Mesenchymal stem cell (in vitro differentiated cells and primary cell): ENCODE results near the gene RIOX2.
A peak's percentile ranks its signal among the peaks of the same experiment; 100 is the strongest.

Experiments
- DNase-seq: peaks from one replicate; pipeline ENCODE4 v3.0.0-alpha.2; 2013
- H2AFZ ChIP-seq: one replicate; pipeline ENCODE4 v1.6.1; 2013; ENCODE audit warnings: low read depth, mild to moderate bottlenecking, control low read depth, inconsistent platforms, low read length, moderate library complexity
- H2AK5ac ChIP-seq: 2 replicates; pipeline ENCODE4 v1.6.1; 2013; ENCODE audit warnings: low read length, moderate library complexity, mild to moderate bottlenecking, inconsistent platforms; ENCODE audit not compliant: severe bottlenecking
- H2BK120ac ChIP-seq: one replicate; pipeline ENCODE4 v1.6.1; 2013; ENCODE audit warnings: low read depth, mild to moderate bottlenecking, inconsistent platforms, low read length, moderate library complexity
- H2BK12ac ChIP-seq, 2 experiments: one replicate each; pipeline ENCODE4 v1.6.1; 2013; ENCODE audit warnings: inconsistent platforms in 2 of 2, low read length in 2 of 2, mild to moderate bottlenecking in 2 of 2, moderate library complexity in 2 of 2, control low read depth in 1 of 2
- H2BK15ac ChIP-seq: one replicate; pipeline ENCODE4 v1.6.1; 2013; ENCODE audit warnings: mild to moderate bottlenecking, low read depth, inconsistent platforms; ENCODE audit not compliant: poor library complexity, severe bottlenecking
- H2BK5ac ChIP-seq: 2 replicates; pipeline ENCODE4 v1.6.1; 2013; ENCODE audit warnings: low read depth, mild to moderate bottlenecking, low read length, control low read depth, inconsistent platforms; ENCODE audit not compliant: poor library complexity, severe bottlenecking
- H3K14ac ChIP-seq, 2 experiments: one replicate each; pipeline ENCODE4 v1.6.1; 2013; ENCODE audit warnings: inconsistent platforms in 2 of 2, low read length in 2 of 2, control low read depth in 1 of 2, mild to moderate bottlenecking in 1 of 2, moderate library complexity in 1 of 2
- H3K18ac ChIP-seq, 2 experiments: one replicate each; pipeline ENCODE4 v1.6.1; 2013; ENCODE audit warnings: inconsistent platforms in 2 of 2, low read length in 2 of 2, control low read depth in 1 of 2, low read depth in 1 of 2, mild to moderate bottlenecking in 1 of 2
- H3K23ac ChIP-seq, 2 experiments: one replicate each; pipeline ENCODE4 v1.6.1; 2013; ENCODE audit warnings: inconsistent platforms in 2 of 2, low read length in 2 of 2, mild to moderate bottlenecking in 2 of 2, moderate library complexity in 2 of 2, control low read depth in 1 of 2
- H3K27ac ChIP-seq: 2 replicates; pipeline ENCODE4 v1.5.1; 2013; ENCODE audit warnings: mild to moderate bottlenecking, moderate library complexity, low read length, control low read depth, inconsistent platforms; ENCODE audit not compliant: poor library complexity, severe bottlenecking
- H3K27me3 ChIP-seq, 2 experiments: 2 replicates each; pipeline versions ENCODE4 v1.6.1 to v1.7.0; 2013; ENCODE audit warnings: low read length in 2 of 2, mild to moderate bottlenecking in 2 of 2, moderate library complexity in 2 of 2, control low read depth in 1 of 2, inconsistent platforms in 1 of 2; ENCODE audit not compliant: control insufficient read depth in 1 of 2, insufficient read depth in 1 of 2
- H3K36me3 ChIP-seq, 2 experiments: 2 replicates each; pipeline versions ENCODE4 v1.6.1 to v1.7.0; 2013; ENCODE audit warnings: low read length in 2 of 2, control low read depth in 1 of 2, inconsistent platforms in 1 of 2, low read depth in 1 of 2, mild to moderate bottlenecking in 1 of 2; ENCODE audit not compliant: insufficient read depth in 2 of 2, control insufficient read depth in 1 of 2
- H3K4ac ChIP-seq, 2 experiments: one replicate each; pipeline ENCODE4 v1.6.1; 2013; ENCODE audit warnings: inconsistent platforms in 2 of 2, low read length in 2 of 2, mild to moderate bottlenecking in 2 of 2, moderate library complexity in 2 of 2, control low read depth in 1 of 2, low read depth in 1 of 2
- H3K4me1 ChIP-seq: 2 replicates; pipeline ENCODE4 v1.6.1; 2013; ENCODE audit warnings: low read depth, low read length, control low read depth; ENCODE audit not compliant: control insufficient read depth, insufficient read depth
- H3K4me2 ChIP-seq: 2 replicates; pipeline ENCODE4 v1.6.1; 2013; ENCODE audit warnings: low read length, mild to moderate bottlenecking, inconsistent platforms; ENCODE audit not compliant: poor library complexity, severe bottlenecking
- H3K4me3 ChIP-seq, 2 experiments: 2 replicates each; pipeline versions ENCODE4 v1.5.1 to v1.7.0; 2013; ENCODE audit warnings: low read length in 2 of 2, mild to moderate bottlenecking in 2 of 2, control low read depth in 1 of 2, low read depth in 1 of 2; ENCODE audit not compliant: insufficient read depth in 1 of 2
- H3K79me1 ChIP-seq: replicated peaks from 2 replicates; pipeline ENCODE4 v1.6.1; 2013; ENCODE audit warnings: mild to moderate bottlenecking, control low read depth, low read length, inconsistent platforms; ENCODE audit not compliant: poor library complexity, severe bottlenecking
- H3K9ac ChIP-seq: 2 replicates; pipeline ENCODE4 v1.7.0; 2013; ENCODE audit warnings: mild to moderate bottlenecking, low read length, moderate library complexity
- H3K9me3 ChIP-seq: 2 replicates; pipeline ENCODE4 v1.7.0; 2013; ENCODE audit warnings: mild to moderate bottlenecking, low read length; ENCODE audit not compliant: control insufficient read depth
- H4K8ac ChIP-seq: one replicate; pipeline ENCODE4 v1.6.1; 2013; ENCODE audit warnings: inconsistent platforms, mild to moderate bottlenecking, low read length, moderate library complexity
- H4K91ac ChIP-seq: one replicate; pipeline ENCODE4 v1.6.1; 2013; ENCODE audit warnings: mild to moderate bottlenecking, low read length, inconsistent platforms
- WGBS: methylation state at CpG from one replicate; pipeline ENCODE4 v1.1.7; 2013; ENCODE audit warnings: mixed read lengths; 5-methylcytosine and 5-hydroxymethylcytosine counted together

The RIOX2 gene

DNA sequence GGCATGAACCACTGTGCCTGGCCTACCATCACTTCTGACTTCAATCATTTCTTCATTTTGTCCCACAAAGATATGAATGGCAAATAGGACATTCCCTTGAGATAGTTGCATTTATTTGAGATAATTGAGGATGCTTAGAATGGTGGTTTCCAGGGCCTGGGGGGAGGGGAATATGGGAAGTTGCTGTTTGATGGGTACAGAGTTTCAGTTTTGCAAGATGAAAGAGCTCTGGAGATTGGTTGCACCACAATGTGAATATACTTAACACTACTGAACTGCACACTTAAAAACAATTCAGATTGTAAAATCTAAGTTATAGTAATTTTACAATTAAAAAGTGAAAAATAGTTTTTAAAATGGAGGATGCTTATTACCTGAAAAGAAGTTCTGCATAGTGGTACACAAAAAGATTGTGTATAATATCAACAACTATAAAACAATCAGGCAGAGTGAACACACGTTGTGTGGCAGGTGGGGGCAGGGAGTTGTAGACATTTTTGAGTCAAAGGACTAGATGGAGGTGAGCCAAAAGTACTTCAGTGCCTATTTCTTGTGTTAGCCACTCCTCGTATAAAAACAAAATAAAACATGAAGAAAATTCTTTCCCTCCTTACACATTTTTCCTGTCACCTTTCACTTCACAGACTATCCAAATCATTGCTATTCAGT lies 18.5 kb upstream of the RIOX2 start:
- Histone ChIP-seq H2BK5ac (no peak overlapping the region), H2AFZ (no peak overlapping the region), H2AK5ac (no peak overlapping the region), H4K91ac (no peak overlapping the region), H2BK12ac (no peak overlapping the region), H3K27me3 (peaks cover 0 to 7% of the 10 kb centered on the region in 2 experiments), H3K23ac (no peak overlapping the region), H4K8ac (no peak overlapping the region), H3K27ac (no peak overlapping the region), H3K4me2 (no peak overlapping the region), H3K79me1 (no peaks in the 10 kb centered on the region), H3K4me1 (no peaks in the 10 kb centered on the region), H3K4me3 (no peak overlapping the region), H3K9ac (no peak overlapping the region), H3K18ac (no peak overlapping the region), H3K4ac (no peak overlapping the region), H2BK15ac (no peak overlapping the region), H3K36me3 (no peaks in the 10 kb centered on the region), H3K9me3 (no peaks in the 10 kb centered on the region), H3K14ac (no peak overlapping the region), H2BK120ac (no peak overlapping the region)
- 100% methylated on average over 1 of the region's 2 CpGs for WGBS
- no peak for DNase-seq

DNA sequence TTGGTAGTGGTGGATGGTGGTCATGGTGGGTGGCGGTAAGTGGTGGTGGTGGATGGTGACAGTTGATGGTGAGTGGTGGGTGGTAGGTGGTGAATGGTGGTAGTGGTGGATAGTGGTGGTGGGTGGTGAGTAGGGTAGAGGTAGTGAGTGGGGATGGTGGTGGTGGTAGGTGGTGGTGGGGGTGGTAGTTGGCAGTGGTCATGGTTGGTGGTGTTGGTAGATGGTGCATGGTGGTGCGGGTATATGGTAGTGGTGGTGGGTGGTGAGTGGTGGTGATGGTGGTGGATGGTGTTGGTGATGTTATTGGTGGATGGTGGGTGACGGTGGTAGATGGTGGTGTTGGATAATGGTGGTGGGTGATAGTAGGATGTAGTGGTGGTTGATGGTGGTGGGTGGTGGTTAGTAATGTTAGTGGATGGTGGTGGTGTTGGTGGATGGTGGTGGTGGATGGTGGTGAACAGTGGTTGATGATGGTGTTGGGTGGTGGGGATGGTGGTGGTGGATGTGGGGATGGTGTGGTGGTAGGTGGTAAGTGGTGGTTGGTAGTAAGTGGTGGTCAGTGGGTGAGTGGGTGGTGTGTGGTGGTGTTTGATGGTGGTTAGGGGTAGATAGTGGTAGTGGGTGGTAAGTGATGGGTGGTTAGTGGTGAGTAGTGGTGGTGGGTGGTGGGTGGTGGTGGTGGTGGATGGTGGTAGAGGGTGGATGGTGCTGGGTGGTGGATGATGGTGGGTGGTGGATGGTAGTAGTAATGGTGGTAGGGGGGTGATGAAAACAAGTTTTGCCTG lies 16.7 kb upstream of the RIOX2 start:
- 96% methylated on average over 3 of the region's 3 CpGs for WGBS
- no peaks in the 10 kb centered on the region for H3K9me3 ChIP-seq
- no peak overlapping the region for H2AFZ ChIP-seq

DNA sequence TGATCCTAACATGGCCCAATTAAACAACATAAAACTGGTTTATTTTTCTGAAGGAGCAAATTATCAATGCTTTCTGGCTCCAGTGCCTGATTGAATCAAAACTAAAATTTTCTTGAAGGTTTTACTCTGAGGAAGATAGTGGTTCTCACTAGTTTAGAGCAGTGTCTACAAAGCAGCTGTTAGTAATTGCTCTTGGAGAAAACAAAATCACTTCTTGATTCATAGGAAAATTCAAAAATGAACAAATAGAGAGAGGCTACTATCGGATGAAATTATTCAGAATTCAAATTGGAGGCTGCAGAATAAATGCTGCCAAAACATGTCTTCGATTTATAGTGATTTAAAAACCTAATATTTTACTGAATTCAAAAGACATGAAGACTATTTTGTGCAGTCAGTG lies 15.1 kb upstream of the RIOX2 start:
- H2BK120ac ChIP-seq, result no peak overlapping the region
- H3K4me2 ChIP-seq, result no peak overlapping the region
- H2BK12ac ChIP-seq, result no peak overlapping the region
- no peaks in the 10 kb centered on the region for H3K79me1 ChIP-seq
- H3K18ac ChIP-seq, result no peak overlapping the region
- H3K23ac ChIP-seq, result no peak overlapping the region
- no peaks in the 10 kb centered on the region for H3K4me1 ChIP-seq
- no peak overlapping the region for H2BK5ac ChIP-seq
- DNase-seq, result no peak
- no peak overlapping the region for H3K9ac ChIP-seq
- H2AK5ac ChIP-seq, result no peak overlapping the region
- H3K27me3 ChIP-seq, result no peaks in the 10 kb centered on the region
- H3K36me3 ChIP-seq, result no peaks in the 10 kb centered on the region
- no peak overlapping the region for H2BK15ac ChIP-seq
- H3K4ac ChIP-seq, result no peak overlapping the region
- no peak overlapping the region for H2AFZ ChIP-seq
- no CpG with 5 or more reads among the region's 2 CpGs for WGBS
- no peak overlapping the region for H3K4me3 ChIP-seq
- H3K14ac ChIP-seq, result no peak overlapping the region
- H4K8ac ChIP-seq, result no peak overlapping the region
- H3K9me3 ChIP-seq, result no peaks in the 10 kb centered on the region
- no peak overlapping the region for H4K91ac ChIP-seq
- H3K27ac ChIP-seq, result no peak overlapping the region

More for the DNA sequence above, 16.7 kb upstream of the RIOX2 start:
- no peak overlapping the region for H2BK12ac ChIP-seq
- no peaks in the 10 kb centered on the region for H3K79me1 ChIP-seq
- H2AK5ac ChIP-seq, result no peak overlapping the region
- peaks cover 0 to 7% of the 10 kb centered on the region in 2 experiments for H3K27me3 ChIP-seq
- no peaks in the 10 kb centered on the region for H3K4me1 ChIP-seq
- no peak overlapping the region for H2BK15ac ChIP-seq
- H2BK120ac ChIP-seq, result no peak overlapping the region
- H3K14ac ChIP-seq, result peak overlapping the region in 1 of 2 experiments; percentile 12
- H3K4me3 ChIP-seq, result no peak overlapping the region
- no peak overlapping the region for H3K4ac ChIP-seq
- DNase-seq, result no peak
- H2BK5ac ChIP-seq, result no peak overlapping the region
- H4K8ac ChIP-seq, result no peak overlapping the region
- H3K36me3 ChIP-seq, result no peaks in the 10 kb centered on the region
- H4K91ac ChIP-seq, result no peak overlapping the region
- H3K9ac ChIP-seq, result no peak overlapping the region
- H3K4me2 ChIP-seq, result no peak overlapping the region
- H3K27ac ChIP-seq, result no peak overlapping the region
- H3K23ac ChIP-seq, result no peak overlapping the region
- no peak overlapping the region for H3K18ac ChIP-seq

GRCh38 chr3:97983933-97984491 lies 11.8 kb upstream of the RIOX2 start:
- H3K9ac ChIP-seq, result peak overlapping the region; percentile 11
- no peak overlapping the region for H3K23ac ChIP-seq
- H3K18ac ChIP-seq, result no peak overlapping the region
- H3K36me3 ChIP-seq, result no peaks in the 10 kb centered on the region
- WGBS, result 72% methylated on average over 2 of the region's 2 CpGs
- H3K14ac ChIP-seq, result no peak overlapping the region
- no peaks in the 10 kb centered on the region for H3K79me1 ChIP-seq
- no peak overlapping the region for H2BK5ac ChIP-seq
- H3K27me3 ChIP-seq, result no peaks in the 10 kb centered on the region
- no peak overlapping the region for H2AK5ac ChIP-seq
- H2BK120ac ChIP-seq, result no peak overlapping the region
- no peak overlapping the region for H4K8ac ChIP-seq
- no peak overlapping the region for H4K91ac ChIP-seq
- no peak overlapping the region for H3K4ac ChIP-seq
- H2AFZ ChIP-seq, result no peak overlapping the region
- H3K4me2 ChIP-seq, result no peak overlapping the region
- H2BK15ac ChIP-seq, result no peak overlapping the region
- H3K9me3 ChIP-seq, result no peaks in the 10 kb centered on the region
- H3K4me1 ChIP-seq, result no peaks in the 10 kb centered on the region
- DNase-seq, result no peak
- H2BK12ac ChIP-seq, result no peak overlapping the region
- H3K4me3 ChIP-seq, result no peak overlapping the region
- no peak overlapping the region for H3K27ac ChIP-seq
